Activated T-cell treated with anti-CD3 and anti-CD28 coated beads, Interleukin-2, amount 50 U/mL, for 24 hours (primary cell): Measurements from ENCODE around the gene CCDC154.

Source experiments
- DNase-seq: peaks from one replicate; pipeline ENCODE4 v3.0.0-alpha.2; 2020
- H3K27ac Mint-ChIP-seq: 2 replicates; pipeline ENCODE4 v1.8.0; 2020; ENCODE audit warnings: mild to moderate bottlenecking, mixed read lengths
- H3K27me3 Mint-ChIP-seq: 2 replicates; pipeline ENCODE4 v1.8.0; 2020; ENCODE audit warnings: mixed read lengths
- H3K36me3 Mint-ChIP-seq: 2 replicates; pipeline ENCODE4 v1.8.0; 2020; ENCODE audit warnings: low read depth, mixed read lengths
- H3K4me1 Mint-ChIP-seq: 2 replicates; pipeline ENCODE4 v1.8.0; 2020; ENCODE audit warnings: low read depth, mixed read lengths
- H3K4me3 Mint-ChIP-seq: 2 replicates; pipeline ENCODE4 v1.8.0; 2020; ENCODE audit warnings: mild to moderate bottlenecking, moderate library complexity, mixed read lengths
- H3K9me3 Mint-ChIP-seq: 2 replicates; pipeline ENCODE4 v1.8.0; 2020; ENCODE audit warnings: mixed read lengths

CCDC154 gene

DNA sequence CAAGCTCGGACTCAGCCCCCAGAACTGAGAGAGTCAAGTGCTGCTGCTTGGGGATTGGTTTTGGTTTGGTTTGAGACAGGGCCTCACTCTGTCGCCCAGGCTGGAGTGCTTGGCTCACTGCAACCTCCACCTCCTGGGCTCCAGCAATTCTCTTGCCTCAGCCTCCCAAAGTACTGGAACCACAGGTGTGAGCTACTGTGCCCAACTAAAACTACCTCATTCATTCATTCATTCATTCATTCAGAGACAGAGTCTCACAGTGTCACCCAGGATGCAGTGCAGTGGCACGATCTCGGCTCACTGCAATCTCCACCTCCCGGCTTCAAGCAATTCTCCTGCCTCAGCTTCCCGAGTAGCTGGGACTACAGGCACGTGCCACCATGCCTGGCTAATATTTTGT lies 54.6 kb downstream of the CCDC154 start:
- no peak overlapping the region for H3K4me3 Mint-ChIP-seq
- no peaks in the 10 kb centered on the region for H3K27me3 Mint-ChIP-seq
- no peaks in the 10 kb centered on the region for H3K9me3 Mint-ChIP-seq
- H3K4me1 Mint-ChIP-seq, result no peaks in the 10 kb centered on the region
- DNase-seq, result no peak
- H3K36me3 Mint-ChIP-seq, result peaks cover 40% of the 10 kb centered on the region
- H3K27ac Mint-ChIP-seq, result no peak overlapping the region

DNA sequence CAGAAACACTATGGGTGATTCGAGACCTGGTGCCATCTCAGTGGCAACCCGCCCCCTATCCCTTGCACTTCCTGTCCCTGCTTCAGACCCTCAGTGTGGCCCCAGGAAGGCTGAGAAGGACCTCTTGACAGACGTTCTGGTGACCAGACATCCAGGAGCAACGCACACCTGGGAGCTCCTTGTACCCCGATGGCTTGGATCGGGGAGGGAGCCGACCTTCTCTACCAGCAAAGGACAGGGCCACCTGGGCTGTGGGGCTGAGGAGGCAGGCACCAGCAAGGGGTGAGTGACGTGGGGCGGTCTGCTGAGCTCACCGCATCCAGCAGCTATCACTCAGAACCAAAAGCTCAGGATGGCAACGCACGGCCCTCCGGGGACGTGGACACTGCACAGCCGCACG lies 57.0 kb downstream of the CCDC154 start:
- no peaks in the 10 kb centered on the region for H3K9me3 Mint-ChIP-seq
- H3K27ac Mint-ChIP-seq, result no peak overlapping the region
- H3K36me3 Mint-ChIP-seq, result peaks cover 28% of the 10 kb centered on the region
- no peak overlapping the region for H3K4me3 Mint-ChIP-seq
- no peaks in the 10 kb centered on the region for H3K27me3 Mint-ChIP-seq
- DNase-seq, result no peak
- H3K4me1 Mint-ChIP-seq, result no peaks in the 10 kb centered on the region

DNA sequence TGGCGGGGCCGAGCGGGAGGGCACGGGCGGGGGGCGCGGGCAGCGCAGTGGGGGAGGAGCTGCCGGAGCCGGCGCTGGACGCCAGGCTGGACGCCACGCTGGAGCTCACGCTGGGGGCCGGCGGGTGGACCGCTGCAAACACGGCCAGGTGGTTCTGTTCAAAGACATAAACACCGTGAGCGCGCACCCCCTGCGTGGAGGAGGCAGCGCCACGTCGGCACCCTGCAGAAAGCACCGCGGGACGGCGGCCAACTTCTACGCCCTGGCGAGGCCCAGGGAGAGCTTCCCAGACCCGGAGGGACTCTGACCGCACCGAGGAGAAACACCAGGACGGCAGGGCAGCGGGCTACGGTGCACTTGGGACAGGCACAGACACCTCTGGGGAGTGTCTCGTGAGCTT lies 59.1 kb downstream of the CCDC154 start:
- Mint-ChIP-seq H3K9me3 (no peaks in the 10 kb centered on the region), H3K4me1 (peaks cover under 1% of the 10 kb centered on the region), H3K27ac (no peak overlapping the region), H3K4me3 (no peak overlapping the region), H3K27me3 (no peaks in the 10 kb centered on the region), H3K36me3 (peaks cover 23% of the 10 kb centered on the region)
- no peak for DNase-seq
